HEK293T (cell line): ENCODE measurements around the gene CLIC3.

Experiments
- ARNT ChIP-seq: fragments of 450-650 bp; IDR thresholded peaks from 2 replicates; pipeline ENCODE4 v1.6.1; 2017; ENCODE audit warnings: mild to moderate bottlenecking
- BHLHE40 ChIP-seq: fragments of 450-650 bp; IDR thresholded peaks from 2 replicates; pipeline ENCODE4 v1.6.1; 2016; ENCODE audit warnings: mild to moderate bottlenecking, moderate library complexity, borderline replicate concordance
- CTBP1 ChIP-seq: fragments of 450-650 bp; IDR thresholded peaks from 2 replicates; pipeline ENCODE4 v1.6.1; 2016; ENCODE audit warnings: borderline replicate concordance
- FOXK2 ChIP-seq: fragments of 450-650 bp; IDR thresholded peaks from 2 replicates; pipeline ENCODE4 v1.6.1; 2016; ENCODE audit warnings: mild to moderate bottlenecking
- FOXM1 ChIP-seq: fragments of 450-650 bp; IDR thresholded peaks from 2 replicates; pipeline ENCODE4 v1.6.1; 2017; ENCODE audit warnings: mild to moderate bottlenecking, borderline replicate concordance
- LEF1 ChIP-seq: fragments of 450-650 bp; IDR thresholded peaks from 2 replicates; pipeline ENCODE4 v1.6.1; 2017; ENCODE audit warnings: mild to moderate bottlenecking, borderline replicate concordance
- SP1 ChIP-seq: fragments of 450-650 bp; IDR thresholded peaks from 2 replicates; pipeline ENCODE4 v1.6.1; 2017
- TF ChIP-seq, protein P1 (sequence below): fragments of 450-650 bp; IDR thresholded peaks from 2 replicates; pipeline ENCODE4 v1.6.1; 2016

DNA sequence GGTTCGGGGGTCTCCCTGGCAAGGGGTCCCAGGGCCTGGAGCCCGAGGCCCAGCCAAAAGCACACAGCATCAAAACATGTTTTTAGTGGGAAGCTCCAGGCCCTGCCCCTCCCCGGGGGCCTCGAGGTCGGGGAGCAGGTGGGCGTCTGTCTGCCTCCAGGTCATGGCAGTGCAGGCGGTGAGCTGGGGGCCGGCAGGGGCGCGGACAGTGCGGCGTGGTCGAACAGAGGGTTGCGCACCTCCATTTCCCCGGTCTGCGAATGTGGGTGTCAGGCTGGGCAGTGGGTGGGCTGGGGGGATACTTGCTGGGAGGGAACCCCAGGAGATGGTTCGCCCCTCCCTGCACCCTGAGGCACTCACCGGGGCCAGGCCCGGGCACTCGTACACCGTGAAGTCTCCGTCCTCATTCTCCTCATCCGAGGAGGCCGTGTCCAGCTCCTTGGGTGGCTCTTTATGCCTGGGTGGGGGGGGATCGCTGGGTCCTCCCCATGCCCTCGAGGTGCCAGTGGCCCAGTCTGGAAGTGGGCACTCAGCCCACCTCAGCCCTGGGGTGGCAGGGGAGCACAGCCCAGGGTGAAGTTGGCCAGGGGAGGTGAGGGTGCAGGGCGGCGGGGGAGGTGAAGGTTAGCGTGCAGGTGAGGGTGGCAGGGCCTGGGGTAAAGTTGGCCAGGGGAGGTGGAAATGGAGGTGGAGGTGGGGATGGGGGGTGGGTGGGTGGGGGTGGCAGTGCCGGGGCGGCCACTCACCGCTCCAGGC lies 43.4 kb upstream of the CLIC3 start:
- TF ChIP-seq CTBP1 (no peak), FOXK2 (no peak), FOXM1 (no peak), SP1 (no peak), ARNT (no peak), LEF1 (no peak), BHLHE40 (no peak)
- TF ChIP-seq, protein P1, sequence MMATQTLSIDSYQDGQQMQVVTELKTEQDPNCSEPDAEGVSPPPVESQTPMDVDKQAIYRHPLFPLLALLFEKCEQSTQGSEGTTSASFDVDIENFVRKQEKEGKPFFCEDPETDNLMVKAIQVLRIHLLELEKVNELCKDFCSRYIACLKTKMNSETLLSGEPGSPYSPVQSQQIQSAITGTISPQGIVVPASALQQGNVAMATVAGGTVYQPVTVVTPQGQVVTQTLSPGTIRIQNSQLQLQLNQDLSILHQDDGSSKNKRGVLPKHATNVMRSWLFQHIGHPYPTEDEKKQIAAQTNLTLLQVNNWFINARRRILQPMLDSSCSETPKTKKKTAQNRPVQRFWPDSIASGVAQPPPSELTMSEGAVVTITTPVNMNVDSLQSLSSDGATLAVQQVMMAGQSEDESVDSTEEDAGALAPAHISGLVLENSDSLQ = no peak
